ENCODE data around the gene UBL3. TPM values are rescaled to one million over a fixed set of nuclear protein-coding genes. Genes with fewer than 3 reads are reported as not detected.

The UBL3 gene
- total RNA-seq, 1 experiment from 2014 or later: 19.0 TPM

DNA sequence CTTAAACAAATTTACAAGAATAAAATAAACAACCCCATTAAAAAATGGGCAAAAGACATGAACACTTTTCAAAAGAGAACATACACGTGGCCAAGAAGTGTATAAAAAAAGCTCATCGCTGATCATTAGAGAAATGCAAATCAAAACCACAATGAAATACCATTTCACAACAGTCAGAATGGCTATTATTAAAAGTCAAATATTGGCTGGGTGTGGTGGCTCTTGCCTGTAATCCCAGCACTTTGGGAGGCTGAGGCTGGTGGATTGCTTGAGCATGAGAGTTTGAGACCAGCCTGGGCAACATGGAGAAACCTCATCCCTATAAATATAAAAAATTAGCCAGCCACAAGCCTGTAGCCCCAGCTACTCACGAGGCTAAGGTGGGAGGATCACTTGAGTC, 89.9 kb downstream of the UBL3 start:
- Histone ChIP-seq H3K9ac (ENCODE audit: extremely low read depth, insufficient read length, low read length) (no peak overlapping the region), H3K56ac (ENCODE audit: insufficient read length, low read depth, low read length) (no peak overlapping the region), H2BK5ac (ENCODE audit: insufficient read length, low read length) (no peak overlapping the region), H2BK15ac (ENCODE audit: low read depth, low read length) (no peak overlapping the region), H2BK20ac (ENCODE audit: low read depth, low read length, poor library complexity, severe bottlenecking) (no peak overlapping the region), H4K20me1 (ENCODE audit: control insufficient read depth, insufficient read depth, insufficient read length) (no peaks in the 10 kb centered on the region), H3K23me2 (ENCODE audit: insufficient read length, low read depth, low read length, poor library complexity, severe bottlenecking) (no peaks in the 10 kb centered on the region), H3K4me1 (ENCODE audit: insufficient read depth, low read length) (no peaks in the 10 kb centered on the region), H3K79me1 (ENCODE audit: insufficient read depth, low read depth, low read length, poor library complexity, severe bottlenecking) (no peaks in the 10 kb centered on the region), H3K79me2 (ENCODE audit: insufficient read depth, low read length) (no peaks in the 10 kb centered on the region), H3K27me3 (ENCODE audit: insufficient read depth, low read length) (no peaks in the 10 kb centered on the region), H4K8ac (replicated peaks; ENCODE audit: insufficient read length, low read depth, low read length) (no peak overlapping the region), H3T11ph (ENCODE audit: low read length) (no peak overlapping the region), H3K9me3 (ENCODE audit: control insufficient read depth, low read depth, low read length) (no peaks in the 10 kb centered on the region), H2AK5ac (ENCODE audit: insufficient read length, low read length) (no peak overlapping the region), H3K14ac (ENCODE audit: insufficient read depth, low read length) (no peak overlapping the region), H2BK120ac (ENCODE audit: low read depth, low read length, poor library complexity, severe bottlenecking) (no peak overlapping the region), H2BK12ac (ENCODE audit: insufficient read length, low read depth, low read length) (no peak overlapping the region), H4K5ac (ENCODE audit: insufficient read length, low read depth, low read length) (no peak overlapping the region), H3K27ac (ENCODE audit: insufficient read length, low read depth, low read length) (no peak overlapping the region), H4K91ac (ENCODE audit: insufficient read length, low read depth, low read length) (no peak overlapping the region), H3K4ac (ENCODE audit: low read depth, low read length) (no peak overlapping the region), H3K23ac (ENCODE audit: insufficient read length, low read depth, low read length) (no peak overlapping the region), H3K4me2 (ENCODE audit: insufficient read depth, insufficient read length, low read length) (no peak overlapping the region), H2AFZ (ENCODE audit: low read length) (no peak overlapping the region), H3K18ac (ENCODE audit: insufficient read length, low read depth, low read length) (no peak overlapping the region)
- Mint-ChIP-seq H3K36me3 (ENCODE audit: insufficient read depth in 1 of 3, low read depth in 3 of 3) (no peaks in the 10 kb centered on the region; a peak in 1 of 7 replicates), H3K27ac (no peak overlapping the region), H3K4me3 (no peak overlapping the region), H3K27me3 (ENCODE audit: low read depth) (no peaks in the 10 kb centered on the region), H3K4me1 (peaks cover 3 to 4% of the 10 kb centered on the region in 2 experiments; a peak in 1 of 4 replicates), H3K9me3 (peaks cover 4 to 7% of the 10 kb centered on the region in 2 experiments)
- DNase-seq: no peak
- no CpG with 5 or more reads among the region's 3 CpGs for WGBS (ENCODE audit: extremely low coverage, insufficient read length, low lambda C conversion rate)
- TF ChIP-seq, protein P1, sequence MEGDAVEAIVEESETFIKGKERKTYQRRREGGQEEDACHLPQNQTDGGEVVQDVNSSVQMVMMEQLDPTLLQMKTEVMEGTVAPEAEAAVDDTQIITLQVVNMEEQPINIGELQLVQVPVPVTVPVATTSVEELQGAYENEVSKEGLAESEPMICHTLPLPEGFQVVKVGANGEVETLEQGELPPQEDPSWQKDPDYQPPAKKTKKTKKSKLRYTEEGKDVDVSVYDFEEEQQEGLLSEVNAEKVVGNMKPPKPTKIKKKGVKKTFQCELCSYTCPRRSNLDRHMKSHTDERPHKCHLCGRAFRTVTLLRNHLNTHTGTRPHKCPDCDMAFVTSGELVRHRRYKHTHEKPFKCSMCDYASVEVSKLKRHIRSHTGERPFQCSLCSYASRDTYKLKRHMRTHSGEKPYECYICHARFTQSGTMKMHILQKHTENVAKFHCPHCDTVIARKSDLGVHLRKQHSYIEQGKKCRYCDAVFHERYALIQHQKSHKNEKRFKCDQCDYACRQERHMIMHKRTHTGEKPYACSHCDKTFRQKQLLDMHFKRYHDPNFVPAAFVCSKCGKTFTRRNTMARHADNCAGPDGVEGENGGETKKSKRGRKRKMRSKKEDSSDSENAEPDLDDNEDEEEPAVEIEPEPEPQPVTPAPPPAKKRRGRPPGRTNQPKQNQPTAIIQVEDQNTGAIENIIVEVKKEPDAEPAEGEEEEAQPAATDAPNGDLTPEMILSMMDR (conservative IDR thresholded peaks at IDR 0.05): no peak
